HCT116 (cell line): Measurements from ENCODE around the gene FBXL4. TPM values are rescaled to one million over a fixed set of nuclear protein-coding genes. Genes with fewer than 3 reads are reported as not detected.

Experiments
- ATAC-seq: fragments of 200-7000 bp; cut with Tn5 transposase; 2 replicates; pipeline ENCODE4 v1.9.1; 2020; ENCODE audit warnings: mild to moderate bottlenecking, moderate library complexity
- BruUV-seq: library from RNA; stranded (reverse); fragments of 400-500 nt; replicated peaks from 2 replicates; lab custom pipeline; 2021; lab: Mats Ljungman, UMichigan
- CTCF ChIA-PET: fragments of 300-600 bp; sonication (Branson Sonifier 250); formaldehyde crosslinking; loops from one replicate; lab custom pipeline; 2021; ENCODE audit warnings: antibody characterized with exemption; lab: Charles Lee
- POLR2A ChIA-PET: fragments of 300-600, 350-600 bp; sonication (Branson Sonifier 250); formaldehyde crosslinking; loops from one replicate; lab custom pipeline; 2021; ENCODE audit warnings: antibody characterized with exemption; lab: Charles Lee
- RAD21 ChIA-PET, 2 experiments: fragments of 300-600 bp; sonication (Branson Sonifier 250); formaldehyde crosslinking; loops; one replicate each; lab custom pipeline; 2023; ENCODE audit warnings: low total read pairs in 2 of 2; ENCODE audit not compliant: uncharacterized antibody in 2 of 2, unreplicated experiment in 2 of 2, low non-redundant PET in 1 of 2; lab: Charles Lee
- DNase-seq: peaks from one replicate; pipeline ENCODE4 v3.0.0-alpha.2; 2010; ENCODE audit warnings: low read depth, low spot score
- H2AFZ ChIP-seq: fragments of 200-600 bp; shearing (Covaris generic), sonication (generic); 2 replicates; pipeline ENCODE4 v1.6.1; 2017; ENCODE audit warnings: low read depth, mixed run types, mixed read lengths, antibody characterized with exemption, low read length; ENCODE audit not compliant: poor library complexity, severe bottlenecking
- H3K27ac ChIP-seq: 2 replicates; pipeline ENCODE4 v1.5.1; 2012; ENCODE audit warnings: low read depth, low read length
- H3K27me3 ChIP-seq: fragments of 200-600 bp; sonication (generic); 2 replicates; pipeline ENCODE4 v1.6.1; 2016; ENCODE audit warnings: mixed run types, low read length, mixed read lengths; ENCODE audit not compliant: insufficient read depth
- H3K36me3 ChIP-seq, 2 experiments: fragments of 200-500 bp in 1 of 2; fragments of 200-600 bp in 1 of 2; sonication (Bioruptor generic) in 1 of 2; sonication (generic) in 1 of 2; 2 replicates each; pipeline versions ENCODE4 v1.5.1 to v1.6.1; 2014 to 2016; ENCODE audit warnings: low read length in 2 of 2, inconsistent platforms in 1 of 2, mixed read lengths in 1 of 2, mixed run types in 1 of 2; ENCODE audit not compliant: insufficient read depth in 2 of 2, control insufficient read depth in 1 of 2
- H3K4me1 ChIP-seq, 2 experiments: fragments of 200-600 bp in 1 of 2; sonication (generic) in 1 of 2; 2 replicates each; pipeline versions ENCODE4 v1.5.1 to v1.6.1; 2012 to 2017; ENCODE audit warnings: low read length in 2 of 2, inconsistent platforms in 1 of 2, mild to moderate bottlenecking in 1 of 2, mixed read lengths in 1 of 2, mixed run types in 1 of 2, moderate library complexity in 1 of 2; ENCODE audit not compliant: insufficient read depth in 2 of 2, control insufficient read depth in 1 of 2
- H3K4me2 ChIP-seq: fragments of 200-600 bp; sonication (generic); 2 replicates; pipeline ENCODE4 v1.6.1; 2017; ENCODE audit warnings: mixed run types, low read length, mixed read lengths
- H3K4me3 ChIP-seq, 2 experiments: fragments of 200-600 bp in 1 of 2; sonication (generic) in 1 of 2; replicated peaks in 1 of 2; 2 replicates each; pipeline ENCODE4 v1.5.1; 2011 to 2016; ENCODE audit warnings: low read length in 2 of 2, control low read depth in 1 of 2, low read depth in 1 of 2, mild to moderate bottlenecking in 1 of 2, mixed read lengths in 1 of 2, mixed run types in 1 of 2
- H3K79me2 ChIP-seq: fragments of 200-600 bp; sonication (generic); 2 replicates; pipeline ENCODE4 v1.6.1; 2017; ENCODE audit warnings: mild to moderate bottlenecking, mixed run types, low read length, moderate library complexity, mixed read lengths; ENCODE audit not compliant: insufficient read depth
- H3K9ac ChIP-seq: fragments of 200-600 bp; sonication (generic); 2 replicates; pipeline ENCODE4 v1.6.1; 2016; ENCODE audit warnings: low read length, mixed read lengths
- H3K9me2 ChIP-seq: fragments of 200-600 bp; sonication (generic), shearing (Covaris generic); 2 replicates; pipeline ENCODE4 v1.6.1; 2017; ENCODE audit warnings: mixed run types, mild to moderate bottlenecking, moderate library complexity; ENCODE audit not compliant: insufficient read depth
- H3K9me3 ChIP-seq, 2 experiments: fragments of 200-500 bp in 1 of 2; fragments of 200-600 bp in 1 of 2; sonication (Bioruptor generic) in 1 of 2; sonication (generic) in 1 of 2; 2 replicates each; pipeline ENCODE4 v1.6.1; 2014 to 2017; ENCODE audit warnings: low read length in 2 of 2, mixed read lengths in 2 of 2, inconsistent platforms in 1 of 2, low read depth in 1 of 2, mild to moderate bottlenecking in 1 of 2, mixed run types in 1 of 2, moderate library complexity in 1 of 2; ENCODE audit not compliant: control insufficient read depth in 1 of 2, insufficient read depth in 1 of 2
- H4K20me1 ChIP-seq: fragments of 200-600 bp; sonication (generic), shearing (Covaris generic); 2 replicates; pipeline ENCODE4 v1.6.1; 2017; ENCODE audit warnings: mixed run types, mild to moderate bottlenecking, moderate library complexity; ENCODE audit not compliant: insufficient read depth
- ATF3 ChIP-seq: IDR thresholded peaks from 2 replicates; pipeline ENCODE4 v1.6.1; 2012
- CBX3 ChIP-seq: IDR thresholded peaks from 2 replicates; pipeline ENCODE4 v1.6.1; 2012; ENCODE audit warnings: low read depth
- CEBPB ChIP-seq: IDR thresholded peaks from 2 replicates; pipeline ENCODE4 v1.6.1; 2012; ENCODE audit warnings: low read depth
- ELF1 ChIP-seq: IDR thresholded peaks from 2 replicates; pipeline ENCODE4 v1.6.1; 2012; ENCODE audit warnings: low read depth, borderline replicate concordance
- EZH2 ChIP-seq: fragments of 200-600 bp; sonication (generic); IDR thresholded peaks from 2 replicates; pipeline ENCODE4 v1.6.1; 2017; ENCODE audit warnings: antibody characterized with exemption, mixed run types
- FOSL1 ChIP-seq: IDR thresholded peaks from 2 replicates; pipeline ENCODE4 v1.6.1; 2012; ENCODE audit warnings: low read depth
- JUND ChIP-seq: IDR thresholded peaks from 2 replicates; pipeline ENCODE4 v1.6.1; 2012
- MAX ChIP-seq: IDR thresholded peaks from 2 replicates; pipeline ENCODE4 v1.6.1; 2012
- POLR2A ChIP-seq: IDR thresholded peaks from 2 replicates; pipeline ENCODE4 v1.7.0; 2011; ENCODE audit warnings: borderline replicate concordance; ENCODE audit not compliant: insufficient read depth, insufficient read length; ENCODE audit errors: extremely low read depth
- RAD21 ChIP-seq: IDR thresholded peaks from 2 replicates; pipeline ENCODE4 v1.6.1; 2012; ENCODE audit warnings: low read depth, mild to moderate bottlenecking
- SIN3A ChIP-seq: IDR thresholded peaks from 2 replicates; pipeline ENCODE4 v1.6.1; 2012; ENCODE audit warnings: low read depth
- SP1 ChIP-seq: IDR thresholded peaks from 2 replicates; pipeline ENCODE4 v1.6.1; 2012; ENCODE audit warnings: low read depth
- SRF ChIP-seq: IDR thresholded peaks from 2 replicates; pipeline ENCODE4 v1.6.1; 2012; ENCODE audit warnings: low read depth
- TCF7L2 ChIP-seq: IDR thresholded peaks from 2 replicates; pipeline ENCODE4 v1.7.0; 2011; ENCODE audit warnings: borderline replicate concordance, inconsistent platforms; ENCODE audit not compliant: insufficient read depth, insufficient read length; ENCODE audit errors: extremely low read depth
- YY1 ChIP-seq: IDR thresholded peaks from 2 replicates; pipeline ENCODE4 v1.6.1; 2011; ENCODE audit warnings: low read length, low read depth, moderate library complexity, mild to moderate bottlenecking; ENCODE audit not compliant: insufficient replicate concordance; ENCODE audit errors: extremely low read depth
- ZFX ChIP-seq: fragments of 450-650 bp; IDR thresholded peaks from 2 replicates; pipeline ENCODE4 v1.6.1; 2017
- ZNF274 ChIP-seq: fragments of 200-500 bp; sonication (Bioruptor generic); IDR thresholded peaks from 2 replicates; pipeline ENCODE4 v1.6.1; 2014; ENCODE audit warnings: mild to moderate bottlenecking, low read depth, low read length, inconsistent platforms
- intact Hi-C: fragments of 100-400 bp; cut with micrococcal nuclease; formaldehyde crosslinking; loops from 2 replicates; pipeline ENCODE4 v1.10.0; 2022
- total RNA-seq: library from RNA; stranded (reverse); gene quantifications from one replicate; pipeline ENCODE4 v1.2.1, GENCODE V29; 2021; ENCODE audit not compliant: unreplicated experiment
- TF ChIP-seq, protein P1 (sequence below): IDR thresholded peaks from 2 replicates; pipeline ENCODE4 v1.6.1; 2011; ENCODE audit warnings: mild to moderate bottlenecking, low read length, moderate library complexity; ENCODE audit not compliant: insufficient replicate concordance; ENCODE audit errors: extremely low read depth
- TF ChIP-seq, protein P2 (sequence below), 3 experiments: fragments of 200-600 bp in 1 of 3; sonication (generic) in 1 of 3; IDR thresholded peaks in 2 of 3; conservative IDR thresholded peaks in 1 of 3; 2 replicates each; pipeline ENCODE4 v1.5.1; 2012 to 2017; ENCODE audit warnings: low read depth in 2 of 3, low read length in 2 of 3, antibody characterized with exemption in 1 of 3, borderline replicate concordance in 1 of 3, control low read depth in 1 of 3, mild to moderate bottlenecking in 1 of 3, mixed read lengths in 1 of 3, mixed run types in 1 of 3, moderate library complexity in 1 of 3; ENCODE audit not compliant: insufficient read depth in 1 of 3

Gene FBXL4
- total RNA-seq, 1 experiment from 2014 or later: 15.7 TPM

- H3K9me2 ChIP-seq: no peaks in the 10 kb centered on the region
- ChIA-PET POLR2A (no interaction called here), RAD21 (interaction anchor here in 1 of 2 experiments (0.7 kb wide), 1 partner anchor 70 kb away, joined by 3 read pairs; no protein-coding TSS in a partner anchor), CTCF (no interaction called here)
- no peak for ATAC-seq
- no peaks in the 10 kb centered on the region for H3K9me3 ChIP-seq
- no TSS peak for BruUV-seq
- no peaks in the 10 kb centered on the region for H4K20me1 ChIP-seq
- H3K27ac ChIP-seq: no peak overlapping the region
- intact Hi-C loops: loop anchor here (5.0 to 10.0 kb wide), 5 partner anchors 271 to 1779 kb away; no protein-coding TSS in a partner anchor
- no peaks in the 10 kb centered on the region for H3K27me3 ChIP-seq
- no peak for DNase-seq
- no peaks in the 10 kb centered on the region for H3K4me1 ChIP-seq
- H3K36me3 ChIP-seq: no peaks in the 10 kb centered on the region
- H3K4me3 ChIP-seq: no peak overlapping the region
- H3K4me2 ChIP-seq: no peak overlapping the region
- H2AFZ ChIP-seq: no peak overlapping the region
- no peaks in the 10 kb centered on the region for H3K79me2 ChIP-seq
- H3K9ac ChIP-seq: no peak overlapping the region
- TF ChIP-seq SP1 (no peak), ATF3 (no peak), RAD21 (no peak), ZNF274 (no peak), ELF1 (no peak), MAX (no peak), SIN3A (no peak), EZH2 (no peak), POLR2A (no peak), JUND (no peak), ZFX (no peak), CEBPB (no peak), TCF7L2 (no peak), SRF (no peak), YY1 (no peak), FOSL1 (no peak), CBX3 (no peak)
- TF ChIP-seq, protein P1, sequence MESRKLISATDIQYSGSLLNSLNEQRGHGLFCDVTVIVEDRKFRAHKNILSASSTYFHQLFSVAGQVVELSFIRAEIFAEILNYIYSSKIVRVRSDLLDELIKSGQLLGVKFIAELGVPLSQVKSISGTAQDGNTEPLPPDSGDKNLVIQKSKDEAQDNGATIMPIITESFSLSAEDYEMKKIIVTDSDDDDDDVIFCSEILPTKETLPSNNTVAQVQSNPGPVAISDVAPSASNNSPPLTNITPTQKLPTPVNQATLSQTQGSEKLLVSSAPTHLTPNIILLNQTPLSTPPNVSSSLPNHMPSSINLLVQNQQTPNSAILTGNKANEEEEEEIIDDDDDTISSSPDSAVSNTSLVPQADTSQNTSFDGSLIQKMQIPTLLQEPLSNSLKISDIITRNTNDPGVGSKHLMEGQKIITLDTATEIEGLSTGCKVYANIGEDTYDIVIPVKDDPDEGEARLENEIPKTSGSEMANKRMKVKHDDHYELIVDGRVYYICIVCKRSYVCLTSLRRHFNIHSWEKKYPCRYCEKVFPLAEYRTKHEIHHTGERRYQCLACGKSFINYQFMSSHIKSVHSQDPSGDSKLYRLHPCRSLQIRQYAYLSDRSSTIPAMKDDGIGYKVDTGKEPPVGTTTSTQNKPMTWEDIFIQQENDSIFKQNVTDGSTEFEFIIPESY: no peak
- TF ChIP-seq, protein P2, sequence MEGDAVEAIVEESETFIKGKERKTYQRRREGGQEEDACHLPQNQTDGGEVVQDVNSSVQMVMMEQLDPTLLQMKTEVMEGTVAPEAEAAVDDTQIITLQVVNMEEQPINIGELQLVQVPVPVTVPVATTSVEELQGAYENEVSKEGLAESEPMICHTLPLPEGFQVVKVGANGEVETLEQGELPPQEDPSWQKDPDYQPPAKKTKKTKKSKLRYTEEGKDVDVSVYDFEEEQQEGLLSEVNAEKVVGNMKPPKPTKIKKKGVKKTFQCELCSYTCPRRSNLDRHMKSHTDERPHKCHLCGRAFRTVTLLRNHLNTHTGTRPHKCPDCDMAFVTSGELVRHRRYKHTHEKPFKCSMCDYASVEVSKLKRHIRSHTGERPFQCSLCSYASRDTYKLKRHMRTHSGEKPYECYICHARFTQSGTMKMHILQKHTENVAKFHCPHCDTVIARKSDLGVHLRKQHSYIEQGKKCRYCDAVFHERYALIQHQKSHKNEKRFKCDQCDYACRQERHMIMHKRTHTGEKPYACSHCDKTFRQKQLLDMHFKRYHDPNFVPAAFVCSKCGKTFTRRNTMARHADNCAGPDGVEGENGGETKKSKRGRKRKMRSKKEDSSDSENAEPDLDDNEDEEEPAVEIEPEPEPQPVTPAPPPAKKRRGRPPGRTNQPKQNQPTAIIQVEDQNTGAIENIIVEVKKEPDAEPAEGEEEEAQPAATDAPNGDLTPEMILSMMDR (IDR thresholded peaks at IDR 0.05 in 2 of 3, conservative IDR thresholded peaks at IDR 0.05 in 1 of 3; ENCODE audit: borderline replicate concordance in 1 of 3, insufficient read depth in 1 of 3, low read depth in 2 of 3, low read length in 2 of 3): no peak
These were observed 101.7 kb downstream of the FBXL4 start for GRCh38 chr6:98846021-98846380.
